ENCODE data around the gene TEDC1. TPM values are rescaled to one million over a fixed set of nuclear protein-coding genes. Genes with fewer than 3 reads are reported as not detected.
A peak's percentile ranks its signal among the peaks of the same experiment; 100 is the strongest.

Gene TEDC1
- total RNA-seq, 1 donor: 5.1 TPM

- Histone ChIP-seq H3K79me2 (ENCODE audit: insufficient read depth, low read length) (peaks cover 4% of the 10 kb centered on the region), H3K4me3 (ENCODE audit: insufficient read depth, low read length) (peak overlapping the region; percentile 67), H3K27ac (ENCODE audit: low read depth, low read length) (no peak overlapping the region), H3K36me3 (ENCODE audit: insufficient read depth, low read length) (no peaks in the 10 kb centered on the region), H4K20me1 (ENCODE audit: insufficient read depth, low read length) (peaks cover 18% of the 10 kb centered on the region), H3K9me3 (ENCODE audit: low read depth, low read length) (no peaks in the 10 kb centered on the region), H2AFZ (ENCODE audit: low read length) (no peak overlapping the region), H3K27me3 (ENCODE audit: insufficient read depth, low read length) (no peaks in the 10 kb centered on the region), H3K4me1 (ENCODE audit: insufficient read depth, low read length) (peaks cover 26% of the 10 kb centered on the region), H3K4me2 (ENCODE audit: insufficient read depth, low read length) (peak overlapping the region; percentile 76)
- TF ChIP-seq, protein P1, sequence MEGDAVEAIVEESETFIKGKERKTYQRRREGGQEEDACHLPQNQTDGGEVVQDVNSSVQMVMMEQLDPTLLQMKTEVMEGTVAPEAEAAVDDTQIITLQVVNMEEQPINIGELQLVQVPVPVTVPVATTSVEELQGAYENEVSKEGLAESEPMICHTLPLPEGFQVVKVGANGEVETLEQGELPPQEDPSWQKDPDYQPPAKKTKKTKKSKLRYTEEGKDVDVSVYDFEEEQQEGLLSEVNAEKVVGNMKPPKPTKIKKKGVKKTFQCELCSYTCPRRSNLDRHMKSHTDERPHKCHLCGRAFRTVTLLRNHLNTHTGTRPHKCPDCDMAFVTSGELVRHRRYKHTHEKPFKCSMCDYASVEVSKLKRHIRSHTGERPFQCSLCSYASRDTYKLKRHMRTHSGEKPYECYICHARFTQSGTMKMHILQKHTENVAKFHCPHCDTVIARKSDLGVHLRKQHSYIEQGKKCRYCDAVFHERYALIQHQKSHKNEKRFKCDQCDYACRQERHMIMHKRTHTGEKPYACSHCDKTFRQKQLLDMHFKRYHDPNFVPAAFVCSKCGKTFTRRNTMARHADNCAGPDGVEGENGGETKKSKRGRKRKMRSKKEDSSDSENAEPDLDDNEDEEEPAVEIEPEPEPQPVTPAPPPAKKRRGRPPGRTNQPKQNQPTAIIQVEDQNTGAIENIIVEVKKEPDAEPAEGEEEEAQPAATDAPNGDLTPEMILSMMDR (IDR thresholded peaks at IDR 0.05; ENCODE audit: extremely low read depth, low read depth, low read length): no peak
- peak; percentile 99 for DNase-seq (ENCODE audit: insufficient read length, low spot score, missing footprints)
These were observed 17.2 kb upstream of the TEDC1 start for GRCh38 chr14:105473677-105474482.

- peak; percentile 100 for DNase-seq (ENCODE audit: insufficient read length, low spot score, missing footprints)
- peak within 1 kb of the TSS; percentile 68 for H2AFZ ChIP-seq (ENCODE audit: low read length)
These were observed 16.4 kb upstream of the TEDC1 start, which contains the start of gene CRIP2 for GRCh38 chr14:105474483-105475268. Gene CRIP2, plus strand, starts transcription at chr14:105474821. Its CDS starts 42 bp downstream, at chr14:105474863.

DNA sequence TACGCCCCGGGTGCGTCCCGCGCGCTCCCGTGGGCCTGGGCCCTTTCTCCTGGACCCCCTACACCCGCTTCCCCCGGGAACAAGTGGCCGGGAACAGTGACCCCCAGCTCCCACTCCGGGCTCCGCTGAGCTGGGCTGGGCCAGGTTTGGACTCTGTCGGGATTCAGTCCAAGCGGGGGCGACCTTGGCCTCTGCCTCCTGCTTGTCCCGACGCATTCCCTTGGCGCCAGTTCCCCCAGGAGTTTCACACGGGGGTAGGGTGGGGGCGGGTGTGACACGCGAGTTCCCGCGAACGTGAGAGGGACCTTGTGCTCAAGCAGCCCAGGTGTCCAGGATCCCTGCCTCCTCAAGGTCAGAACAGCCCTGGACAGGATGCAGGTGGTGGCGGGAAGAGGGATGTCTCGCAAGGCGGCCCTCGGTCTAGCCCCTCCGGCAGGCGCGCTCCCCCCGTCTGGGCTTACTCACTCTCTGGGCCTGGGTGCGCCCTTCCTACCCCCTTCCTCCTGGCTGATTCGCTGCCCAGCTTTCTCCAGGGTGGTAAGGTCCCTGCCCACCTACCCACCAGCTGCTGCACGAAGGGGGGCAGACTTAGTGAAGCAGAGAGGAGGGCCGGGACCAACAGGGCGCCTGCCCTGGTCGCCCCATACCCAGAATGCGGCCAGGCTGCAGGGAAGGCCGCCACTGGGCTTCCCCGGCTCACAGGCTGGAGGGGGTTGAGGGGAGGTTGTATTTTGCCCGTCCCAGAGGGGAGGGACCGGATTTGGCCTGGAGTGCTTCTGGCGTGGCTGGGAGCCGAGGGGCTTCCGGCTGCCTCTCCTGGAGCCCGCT is 15.6 kb upstream of the TEDC1 start:
- Histone ChIP-seq H2AFZ (ENCODE audit: low read length) (peak overlapping the region; percentile 59), H3K79me2 (ENCODE audit: insufficient read depth, low read length) (peaks cover 4% of the 10 kb centered on the region), H3K27me3 (ENCODE audit: insufficient read depth, low read length) (no peaks in the 10 kb centered on the region), H3K4me3 (ENCODE audit: insufficient read depth, low read length) (peak overlapping the region; percentile 76), H3K4me1 (ENCODE audit: insufficient read depth, low read length) (peaks cover 26% of the 10 kb centered on the region), H3K36me3 (ENCODE audit: insufficient read depth, low read length) (no peaks in the 10 kb centered on the region), H3K4me2 (ENCODE audit: insufficient read depth, low read length) (peak overlapping the region; percentile 82), H3K27ac (ENCODE audit: low read depth, low read length) (peak overlapping the region; percentile 61), H4K20me1 (ENCODE audit: insufficient read depth, low read length) (peaks cover 18% of the 10 kb centered on the region), H3K9me3 (ENCODE audit: low read depth, low read length) (no peaks in the 10 kb centered on the region)
- TF ChIP-seq, protein P1 (IDR thresholded peaks at IDR 0.05; ENCODE audit: extremely low read depth, low read depth, low read length): no peak
- DNase-seq (ENCODE audit: insufficient read length, low spot score, missing footprints): peak; percentile 99

More at GRCh38 chr14:105474483-105475268, 16.4 kb upstream of the TEDC1 start, which contains the start of gene CRIP2:
- peak within 1 kb of the TSS; percentile 82 for H3K4me2 ChIP-seq (ENCODE audit: insufficient read depth, low read length)
- peaks cover 4% of the 10 kb centered on the region for H3K79me2 ChIP-seq (ENCODE audit: insufficient read depth, low read length)
- H3K27me3 ChIP-seq (ENCODE audit: insufficient read depth, low read length): no peaks in the 10 kb centered on the region
- H4K20me1 ChIP-seq (ENCODE audit: insufficient read depth, low read length): peaks cover 18% of the 10 kb centered on the region
- H3K9me3 ChIP-seq (ENCODE audit: low read depth, low read length): no peaks in the 10 kb centered on the region
- H3K4me3 ChIP-seq (ENCODE audit: insufficient read depth, low read length): peak within 1 kb of the TSS; percentile 76
- peak within 1 kb of the TSS; percentile 61 for H3K27ac ChIP-seq (ENCODE audit: low read depth, low read length)
- TF ChIP-seq, protein P1 (IDR thresholded peaks at IDR 0.05; ENCODE audit: extremely low read depth, low read depth, low read length): no peak
- H3K4me1 ChIP-seq (ENCODE audit: insufficient read depth, low read length): peaks cover 26% of the 10 kb centered on the region
- no peaks in the 10 kb centered on the region for H3K36me3 ChIP-seq (ENCODE audit: insufficient read depth, low read length)

Measured in osteoblast (primary cell).